Measurements from ENCODE around the gene SLC6A19.

Gene SLC6A19

DNA sequence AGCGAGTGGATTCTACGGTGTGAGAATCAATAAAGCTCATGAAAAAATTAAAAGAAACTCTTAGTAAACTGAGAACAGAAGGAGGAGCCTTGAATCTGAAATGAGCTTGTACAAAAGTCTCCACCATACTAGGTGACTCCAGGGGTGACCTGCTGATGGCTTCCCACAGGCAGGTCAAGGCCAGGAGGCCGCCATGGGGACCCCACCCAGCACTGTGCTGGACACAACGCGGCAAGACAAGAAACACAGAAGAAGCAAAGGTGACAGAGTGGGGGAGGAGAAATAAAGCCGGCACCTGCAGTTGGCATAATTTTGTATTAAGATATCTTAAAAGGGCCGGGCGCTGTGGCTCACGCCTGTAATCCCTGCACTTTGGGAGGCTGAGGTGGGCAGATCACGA lies 12.1 kb upstream of the SLC6A19 start:
- DNase-seq (ENCODE audit: low read depth) = no peak
- H3K4me3 ChIP-seq (ENCODE audit: low read depth, low read length) = no peak overlapping the region

DNA sequence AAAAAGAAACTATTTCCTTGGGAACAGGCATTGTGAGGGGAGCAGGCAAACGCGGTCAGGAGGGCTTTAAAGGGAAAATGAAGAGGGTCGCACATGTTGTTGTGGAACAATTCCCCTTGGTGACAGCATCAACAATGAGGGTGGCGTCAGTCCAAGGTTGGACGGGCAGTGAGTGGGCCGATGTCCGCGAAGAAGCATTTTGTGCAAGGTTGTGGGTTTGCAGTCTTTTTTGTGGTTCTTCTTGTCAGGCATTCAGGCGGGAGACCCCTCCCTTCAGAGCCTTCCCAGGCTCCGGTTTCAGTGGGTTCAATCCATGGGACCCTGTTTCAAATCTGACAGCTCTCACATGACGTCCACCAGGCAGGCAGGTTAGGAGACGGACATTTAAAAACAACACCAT lies 11.1 kb upstream of the SLC6A19 start:
- DNase-seq (ENCODE audit: low read depth) = no peak
- H3K4me3 ChIP-seq (ENCODE audit: low read depth, low read length) = no peak overlapping the region

DNA sequence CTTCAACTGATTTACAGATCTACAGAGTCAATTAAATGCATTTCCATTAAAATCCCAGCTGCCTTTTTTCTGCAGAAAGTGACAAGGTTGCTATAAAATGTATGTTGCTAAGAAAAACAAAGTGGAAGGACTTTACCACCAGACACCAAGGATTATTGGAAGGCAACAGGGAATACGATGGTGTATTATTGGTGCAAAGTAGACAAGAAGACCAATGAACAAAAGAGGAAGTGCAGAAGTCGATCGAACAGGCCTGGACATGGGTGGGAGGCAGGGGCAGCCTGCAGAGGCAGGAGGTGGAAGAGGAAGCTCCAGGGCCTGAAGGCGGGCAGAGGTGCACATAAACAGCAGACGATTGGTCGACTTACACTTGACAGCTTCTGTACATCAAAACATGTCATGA lies 10.6 kb upstream of the SLC6A19 start:
- H3K4me3 ChIP-seq (ENCODE audit: low read depth, low read length) = no peak overlapping the region
- DNase-seq (ENCODE audit: low read depth) = no peak

DNA sequence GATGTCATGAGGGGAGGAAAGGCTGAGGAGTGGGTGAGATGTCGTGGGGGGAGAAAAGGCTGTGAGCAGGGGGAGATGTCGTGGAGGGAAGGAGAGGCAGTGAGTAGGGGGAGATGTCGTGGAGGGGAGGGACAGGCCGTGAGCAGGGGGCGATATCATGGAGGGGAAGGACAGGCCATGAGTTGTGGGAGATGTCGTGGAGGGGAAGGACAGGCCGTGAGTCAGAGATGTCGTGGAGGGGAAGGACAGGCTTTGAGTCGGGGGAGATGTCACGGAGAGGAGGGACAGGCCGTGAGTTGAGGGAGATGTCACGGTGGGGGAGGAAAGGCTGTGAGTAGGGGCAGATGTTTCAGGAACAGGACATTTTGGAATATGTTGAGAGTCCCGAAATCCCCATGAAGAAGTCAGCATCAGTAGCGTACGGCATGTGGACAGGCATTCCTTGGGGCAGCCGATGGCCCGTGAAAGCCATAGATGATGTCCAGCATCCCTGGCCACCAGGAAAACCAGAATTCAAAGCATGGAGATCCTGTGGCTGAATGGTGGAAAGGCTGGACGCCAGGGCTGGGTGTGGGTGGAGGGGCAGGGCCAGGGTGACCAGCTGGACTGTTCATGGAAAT lies 8.3 kb upstream of the SLC6A19 start:
- DNase-seq (ENCODE audit: low read depth) = no peak
- H3K4me3 ChIP-seq (ENCODE audit: low read depth, low read length) = no peak overlapping the region

DNA sequence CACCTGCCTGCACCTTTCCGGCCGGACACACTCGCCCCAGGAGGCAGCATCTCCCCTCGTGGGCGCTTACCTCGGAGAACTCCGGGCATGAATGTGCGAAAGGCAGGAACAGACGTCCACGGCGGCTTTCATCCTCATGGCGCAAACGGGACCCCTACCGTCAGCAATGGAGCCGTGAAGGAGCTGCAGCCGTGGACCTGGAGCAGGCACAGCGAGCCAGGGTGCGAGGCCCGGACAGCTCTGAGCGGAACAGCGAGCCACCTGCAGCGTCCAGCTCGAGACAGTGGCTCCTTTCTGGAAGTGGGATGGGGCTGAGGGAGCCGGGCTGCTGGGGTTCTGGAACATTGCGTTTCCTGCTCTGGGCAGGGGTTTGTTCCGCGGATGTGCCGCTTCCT lies 7.8 kb upstream of the SLC6A19 start:
- H3K4me3 ChIP-seq (ENCODE audit: low read depth, low read length) = no peak overlapping the region
- DNase-seq (ENCODE audit: low read depth) = no peak

DNA sequence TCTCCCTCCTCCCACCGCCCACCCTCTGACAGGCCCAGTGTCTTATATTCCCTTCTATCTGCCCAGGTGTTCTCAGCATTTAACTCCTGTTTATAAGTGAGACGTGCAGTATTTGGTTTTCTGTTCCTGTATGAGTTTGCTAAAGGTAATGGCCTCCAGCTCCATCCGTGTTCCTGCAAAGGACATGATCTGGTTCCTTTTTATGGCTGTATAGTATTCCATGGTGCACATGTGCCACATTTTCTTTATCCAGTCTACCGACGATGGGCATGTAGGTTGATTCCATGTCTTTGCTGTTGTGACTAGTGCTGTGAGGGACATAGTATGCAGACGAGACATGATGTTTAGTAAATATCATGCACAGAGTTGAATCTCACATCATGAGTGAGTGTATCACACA lies 7.0 kb upstream of the SLC6A19 start:
- DNase-seq (ENCODE audit: low read depth) = no peak
- H3K4me3 ChIP-seq (ENCODE audit: low read depth, low read length) = no peak overlapping the region

DNA sequence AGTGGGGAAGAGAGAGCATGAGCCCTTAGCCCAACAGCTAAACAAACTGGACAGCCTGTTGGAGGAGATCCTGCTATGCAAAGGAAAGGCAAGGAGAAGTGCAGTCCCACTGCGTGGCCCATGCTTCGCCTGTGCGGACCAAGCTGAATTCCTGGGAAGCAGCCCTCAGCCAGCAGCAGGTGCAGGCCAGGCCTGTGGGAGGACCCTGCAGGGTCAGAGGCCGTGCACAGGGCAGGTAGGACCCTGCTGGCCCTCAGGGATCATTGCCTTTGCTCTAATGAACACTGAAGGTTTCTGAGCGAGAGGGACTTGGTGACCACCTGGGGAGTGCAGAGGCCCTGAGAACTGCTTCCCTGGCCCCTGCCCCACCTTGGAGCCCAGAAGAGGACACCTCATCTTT lies 6.0 kb upstream of the SLC6A19 start:
- no peak overlapping the region for H3K4me3 ChIP-seq (ENCODE audit: low read depth, low read length)
- no peak for DNase-seq (ENCODE audit: low read depth)

DNA sequence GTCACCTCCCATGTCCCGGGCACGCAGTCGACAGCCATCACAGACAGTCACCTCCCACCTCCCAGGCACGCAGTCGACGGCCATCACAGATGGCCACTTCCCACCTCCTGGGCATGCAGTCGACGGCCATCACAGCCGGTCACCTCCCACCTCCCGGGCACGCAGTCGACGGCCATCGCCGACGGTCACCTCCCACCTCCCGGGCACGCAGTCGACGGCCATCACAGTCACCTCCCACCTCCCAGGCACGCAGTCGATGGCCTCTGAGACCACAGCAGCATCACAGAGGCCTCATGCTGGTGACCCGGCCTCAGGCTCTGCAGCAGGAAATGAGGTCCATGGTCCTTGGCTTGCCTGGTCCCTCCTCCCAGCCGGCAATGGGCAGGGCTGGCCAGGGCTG lies 5.5 kb upstream of the SLC6A19 start:
- H3K4me3 ChIP-seq (ENCODE audit: low read depth, low read length) = no peak overlapping the region

DNA sequence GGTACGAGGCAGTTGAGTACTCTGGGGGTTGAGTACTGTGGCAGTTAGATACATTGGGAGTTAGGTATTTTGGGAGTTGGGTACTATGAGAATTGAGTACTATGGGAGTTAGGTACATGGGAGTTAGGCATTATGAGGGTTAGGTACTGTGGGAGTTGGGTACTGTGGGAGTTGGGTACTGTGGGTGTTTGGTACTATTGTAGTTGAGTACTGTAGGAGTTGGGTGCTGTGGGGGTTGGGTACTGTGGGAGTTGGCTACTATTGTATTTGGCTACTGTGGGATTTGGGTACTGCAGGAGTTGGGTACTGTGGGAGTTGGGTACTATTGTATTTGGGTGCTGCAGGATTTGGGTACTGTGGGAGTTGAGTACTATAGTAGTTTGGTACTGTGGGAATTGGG lies 4.8 kb upstream of the SLC6A19 start:
- no peak for DNase-seq (ENCODE audit: low read depth)

More for the DNA sequence above, 5.5 kb upstream of the SLC6A19 start:
- no peak for DNase-seq (ENCODE audit: low read depth)

DNA sequence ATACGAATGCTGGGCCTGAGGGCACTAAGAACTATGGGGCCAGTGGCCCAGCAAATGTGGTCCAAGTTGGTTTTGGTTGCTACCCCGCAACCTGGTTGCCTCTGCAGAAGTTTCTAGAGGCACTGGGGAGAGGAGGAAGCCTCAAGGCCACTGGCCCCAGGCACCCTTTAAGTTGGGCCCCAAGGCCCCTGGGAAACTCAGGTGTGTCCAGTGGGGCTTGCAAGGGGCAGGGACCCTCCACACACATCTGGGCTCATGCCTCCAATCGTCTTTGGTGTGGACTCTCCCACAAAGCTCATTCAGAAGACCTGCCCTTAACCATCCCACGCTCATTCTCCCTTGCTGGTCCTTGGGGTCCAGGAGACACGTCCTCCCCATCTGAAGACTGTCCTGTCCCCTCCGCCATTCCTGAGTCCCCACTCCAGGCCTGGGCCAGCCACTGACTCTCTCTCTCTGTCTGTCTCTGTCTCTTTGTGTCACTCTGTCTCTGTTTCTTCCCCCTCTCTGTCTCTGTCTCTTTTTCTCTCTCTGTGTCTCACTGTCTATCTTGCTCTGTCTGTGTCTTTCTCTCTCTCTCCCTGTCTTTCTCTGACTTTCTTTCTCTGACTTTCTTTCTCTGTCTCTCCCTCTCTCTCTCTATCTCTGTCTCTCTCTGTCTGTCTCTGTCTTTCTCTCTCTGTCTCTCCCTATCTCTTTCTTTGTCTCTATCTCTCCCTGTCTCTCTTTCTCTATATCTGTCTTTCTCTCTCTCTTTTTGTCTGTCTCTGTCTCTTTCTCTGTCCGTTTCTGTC lies 3.3 kb upstream of the SLC6A19 start:
- DNase-seq (ENCODE audit: low read depth) = no peak
- H3K4me3 ChIP-seq (ENCODE audit: low read depth, low read length) = no peak overlapping the region

More for the DNA sequence above, 4.8 kb upstream of the SLC6A19 start:
- H3K4me3 ChIP-seq (ENCODE audit: low read depth, low read length) = no peak overlapping the region

DNA sequence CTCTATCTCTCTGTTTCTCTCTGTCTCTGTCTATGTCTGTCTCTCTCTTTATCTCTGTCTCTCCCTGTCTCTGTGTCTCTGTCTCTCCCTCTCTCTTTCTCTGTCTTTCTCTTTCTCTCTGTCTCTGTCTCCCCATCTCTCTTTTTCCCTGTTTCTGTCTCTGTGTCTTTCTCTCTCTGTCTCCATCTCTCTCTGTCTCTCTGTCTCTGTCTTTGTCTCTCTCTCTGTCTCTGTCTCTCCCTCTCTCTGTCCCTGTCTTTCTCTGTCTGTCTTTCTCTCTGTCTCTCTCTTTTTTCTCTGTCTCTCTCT lies 2.1 kb upstream of the SLC6A19 start:
- no peak overlapping the region for H3K4me3 ChIP-seq (ENCODE audit: low read depth, low read length)
- no peak for DNase-seq (ENCODE audit: low read depth)

DNA sequence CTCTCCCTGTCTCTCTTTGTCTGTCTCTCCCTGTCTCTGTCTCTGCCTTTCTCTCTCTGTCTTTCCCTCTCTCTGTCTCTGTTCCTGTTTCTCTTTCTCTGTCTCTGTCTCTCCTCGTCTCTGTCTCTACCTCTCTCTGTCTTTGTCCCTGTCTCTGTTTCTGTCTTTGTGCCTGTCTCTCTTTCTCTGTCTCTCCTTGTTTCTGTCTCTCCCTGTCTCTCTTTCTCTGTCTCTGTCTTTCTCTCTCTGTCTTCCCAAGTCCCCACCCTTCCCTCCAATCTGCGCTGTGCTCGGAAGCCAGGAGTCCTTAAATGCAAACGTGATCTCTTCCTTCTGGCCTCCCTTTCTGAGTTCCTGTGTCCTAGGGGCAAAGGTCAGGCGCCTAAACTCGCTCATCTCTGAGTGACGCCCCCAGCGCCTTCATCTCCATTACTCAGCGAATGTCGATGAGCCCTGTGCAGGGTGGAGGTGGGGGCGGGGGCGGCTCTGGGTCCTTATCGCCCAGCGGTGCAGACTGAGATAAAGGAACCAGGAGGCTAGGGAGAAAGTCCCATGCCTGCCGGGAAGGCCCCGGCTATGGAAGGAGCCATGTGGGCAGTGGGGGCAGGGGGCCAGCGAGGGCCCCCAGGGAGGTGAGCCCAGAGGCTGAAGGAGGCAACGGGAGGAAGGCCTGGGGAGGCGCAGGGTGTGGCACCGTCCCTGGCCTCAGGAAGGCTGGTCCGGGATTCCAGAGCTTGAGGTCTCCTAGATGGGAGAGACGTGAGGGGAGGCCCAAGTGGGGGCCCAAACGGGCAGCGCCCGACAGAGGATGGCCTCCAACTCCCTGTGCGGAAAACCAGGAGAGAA lies 1.5 kb upstream of the SLC6A19 start:
- no peak for DNase-seq (ENCODE audit: low read depth)
- H3K4me3 ChIP-seq (ENCODE audit: low read depth, low read length) = no peak overlapping the region

DNA sequence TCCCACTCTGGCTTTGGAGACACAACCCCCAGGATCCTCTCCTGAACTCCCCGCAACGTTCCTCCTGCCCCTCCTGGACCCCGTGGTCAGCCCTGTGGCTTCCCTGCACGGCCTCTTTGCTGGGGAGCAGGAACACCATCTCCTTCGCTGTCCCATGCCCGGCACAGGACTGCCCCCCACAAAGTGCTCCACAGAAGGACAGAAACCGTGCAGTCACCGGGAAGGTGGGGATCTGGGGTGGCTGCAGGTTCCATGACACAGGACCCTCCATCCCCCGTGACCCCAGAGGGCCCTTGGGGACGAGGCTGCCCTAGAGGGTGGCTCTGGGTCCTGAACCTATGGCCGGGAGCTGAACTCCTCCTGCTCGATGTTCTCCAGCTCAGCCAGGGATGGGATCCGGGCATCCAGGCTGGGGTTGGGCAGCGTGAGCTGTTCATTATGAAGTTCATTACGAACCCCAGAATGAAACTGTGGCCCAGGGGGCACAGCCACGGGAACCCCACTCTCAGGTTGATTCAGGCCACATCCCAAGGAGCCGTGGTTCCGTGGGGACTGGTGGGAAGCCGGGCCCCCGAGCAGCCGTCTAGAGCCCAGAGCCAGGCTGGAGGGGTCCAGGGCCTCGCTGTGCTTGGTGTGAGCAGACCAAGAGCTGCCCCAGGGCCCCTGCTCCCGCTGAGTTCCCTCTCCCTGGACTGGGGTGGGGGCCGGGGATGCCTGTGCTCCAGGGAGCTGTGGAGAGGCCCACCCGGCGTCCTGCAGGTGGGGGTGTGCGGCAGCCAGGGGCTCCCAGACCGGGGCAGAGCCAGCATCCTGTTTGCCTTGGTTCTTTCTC lies 684 bp upstream of the SLC6A19 start:
- DNase-seq (ENCODE audit: low read depth) = no peak
- H3K4me3 ChIP-seq (ENCODE audit: low read depth, low read length) = no peak overlapping the region

DNA sequence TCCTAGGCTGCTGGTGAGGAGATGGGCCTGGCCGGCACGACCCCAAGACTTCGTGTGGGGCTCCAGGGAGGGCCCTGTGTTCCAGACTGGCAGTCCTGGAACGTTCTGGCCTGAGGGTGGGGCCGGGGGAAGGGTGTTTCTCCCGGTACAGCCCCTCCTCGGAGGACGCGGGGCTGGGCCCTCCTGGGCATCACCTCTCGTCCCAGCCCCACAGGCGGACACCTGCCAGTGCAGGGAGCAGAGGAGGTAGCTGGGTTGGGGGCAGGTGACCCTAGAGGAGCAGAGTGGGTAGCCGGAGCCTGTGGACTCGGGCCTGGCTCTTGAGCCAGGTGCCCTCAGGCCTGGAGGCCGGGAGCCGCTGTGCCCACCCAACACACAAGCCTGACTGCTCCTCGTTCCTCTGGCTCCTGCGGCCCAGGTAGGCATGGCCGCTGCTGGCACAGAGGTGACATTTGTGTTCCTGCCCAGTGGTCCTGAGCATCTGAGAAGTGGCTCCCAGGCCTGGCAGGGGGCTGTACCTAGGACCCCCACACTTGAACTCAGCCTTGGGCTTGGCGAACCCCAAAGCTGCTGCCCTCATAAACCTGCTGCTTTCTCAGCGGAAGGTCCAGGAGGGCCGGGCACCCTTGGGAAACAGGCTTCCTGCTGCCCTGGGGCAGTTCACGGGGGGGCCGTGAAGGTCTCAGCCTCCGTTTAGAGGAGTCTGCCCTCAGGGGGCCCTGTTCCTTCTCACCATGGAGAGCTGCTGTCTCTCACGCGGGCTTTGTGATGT lies 817 bp downstream of the SLC6A19 start:
- H3K4me3 ChIP-seq (ENCODE audit: low read depth, low read length) = no peak overlapping the region
- DNase-seq (ENCODE audit: low read depth) = no peak

DNA sequence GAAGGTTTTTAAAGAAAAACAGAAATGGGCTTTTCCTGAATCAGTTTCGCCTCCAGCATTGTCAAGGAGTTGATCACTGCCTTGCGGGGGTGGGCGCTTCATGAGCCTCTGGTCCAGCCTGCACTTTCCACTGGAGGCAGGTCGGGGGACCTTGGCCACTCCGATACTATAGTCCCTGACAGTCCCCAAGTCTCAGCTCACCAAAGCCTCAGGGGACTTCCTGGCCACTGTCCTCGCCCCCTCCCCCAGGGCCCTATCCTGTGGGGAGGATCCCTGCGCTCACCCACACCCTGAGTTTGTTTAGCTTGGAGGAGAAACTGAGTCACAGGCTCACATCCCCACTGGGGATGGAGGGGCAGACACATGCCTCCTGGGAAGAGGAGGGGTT lies 1.4 kb downstream of the SLC6A19 start:
- H3K4me3 ChIP-seq (ENCODE audit: low read depth, low read length) = no peak overlapping the region
- no peak for DNase-seq (ENCODE audit: low read depth)

DNA sequence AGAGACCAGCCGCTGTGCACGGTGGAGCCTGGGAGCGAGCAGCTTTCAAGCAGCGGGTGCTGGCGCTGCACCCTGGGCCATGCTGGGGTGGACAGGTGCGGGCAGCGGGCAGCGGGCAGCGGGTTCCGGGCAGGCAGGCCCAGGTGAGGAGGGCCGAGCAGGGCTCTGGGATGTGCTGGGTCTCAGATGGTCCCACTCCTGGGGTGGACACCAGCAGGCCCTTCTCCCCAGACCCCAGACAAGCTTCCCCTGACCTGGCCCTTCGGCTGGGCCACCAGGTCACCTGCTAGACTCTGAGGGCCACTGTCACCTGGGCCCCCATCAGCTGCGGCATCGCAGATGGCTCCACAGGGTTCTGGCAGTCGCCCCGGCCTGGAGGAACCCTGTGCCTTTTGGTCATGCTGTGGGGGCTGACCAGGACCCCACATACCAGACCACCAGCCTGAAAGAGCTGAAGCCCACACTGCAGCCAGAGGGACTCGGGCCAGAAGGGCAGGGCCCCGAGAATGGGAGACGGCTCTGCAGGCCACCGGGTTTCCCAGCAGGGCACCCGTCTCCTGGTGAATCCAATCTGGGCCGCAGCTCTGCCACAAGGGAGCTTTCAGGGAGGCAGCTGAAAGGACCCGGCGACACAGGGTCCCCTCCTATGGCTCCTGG lies 2.0 kb downstream of the SLC6A19 start:
- DNase-seq (ENCODE audit: low read depth) = no peak
- no peak overlapping the region for H3K4me3 ChIP-seq (ENCODE audit: low read depth, low read length)

DNA sequence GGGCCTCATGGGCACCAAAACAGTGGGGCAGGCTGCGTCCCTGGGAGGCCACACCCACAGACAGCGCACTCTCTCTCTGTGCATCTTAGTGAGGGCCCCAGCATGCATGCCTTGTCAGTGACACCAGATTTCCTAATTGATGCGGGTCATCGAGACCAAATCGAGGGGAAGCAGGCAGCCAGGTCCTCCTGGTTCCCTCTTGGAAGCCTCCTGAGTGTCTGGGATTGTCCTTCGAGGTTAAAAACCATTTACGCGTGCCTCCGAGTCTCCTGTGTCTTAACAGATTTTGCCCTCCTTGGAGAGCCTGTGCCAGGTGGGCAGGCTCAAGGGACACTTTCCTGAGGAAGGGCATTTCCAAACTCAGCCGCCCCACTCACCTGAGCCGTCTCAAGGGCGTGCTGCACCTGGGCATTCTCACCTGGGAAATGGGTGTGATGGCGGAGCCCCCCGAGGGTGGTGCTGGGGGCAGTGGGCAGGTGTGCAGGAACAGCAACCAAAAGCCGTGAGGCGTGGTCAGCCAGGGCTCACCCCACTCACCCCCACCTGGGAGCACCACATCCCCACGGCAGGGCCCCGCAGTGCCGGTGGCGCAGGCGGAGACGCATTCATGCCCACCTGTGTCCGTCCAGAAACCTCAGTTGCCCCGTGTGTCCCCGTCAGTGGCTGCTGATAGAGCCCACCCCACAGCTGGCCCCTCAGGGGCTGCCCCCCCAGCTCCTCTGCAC lies 2.7 kb downstream of the SLC6A19 start:
- DNase-seq (ENCODE audit: low read depth) = no peak
- H3K4me3 ChIP-seq (ENCODE audit: low read depth, low read length) = no peak overlapping the region

DNA sequence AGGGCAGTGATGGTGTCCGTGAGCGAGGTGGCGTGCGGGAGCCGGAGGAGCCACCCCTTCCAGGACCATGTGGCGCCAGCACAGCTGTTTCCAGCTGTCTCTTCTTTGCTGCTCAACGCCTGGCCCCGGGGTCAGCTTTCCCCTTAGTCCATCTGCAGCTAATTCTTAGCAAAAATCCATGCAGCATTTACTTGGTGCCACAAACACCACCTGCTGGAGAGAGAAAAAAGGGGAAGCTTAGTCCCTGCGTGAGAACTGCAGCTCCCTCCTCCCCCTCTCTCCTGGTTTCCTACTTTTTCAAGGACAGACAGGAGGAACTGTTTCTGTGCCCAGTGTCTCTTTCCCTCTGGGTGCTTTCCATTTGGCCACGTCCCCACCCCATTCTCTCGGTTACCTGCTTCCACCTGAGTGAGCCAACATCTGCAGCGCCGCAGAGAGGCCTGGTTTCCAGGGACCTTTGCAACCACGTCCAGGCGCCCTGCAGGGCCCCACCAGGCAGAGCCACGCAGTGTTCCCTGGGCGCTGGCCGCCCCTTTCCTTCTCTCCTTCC lies 3.4 kb downstream of the SLC6A19 start:
- no peak for DNase-seq (ENCODE audit: low read depth)
- H3K4me3 ChIP-seq (ENCODE audit: low read depth, low read length) = no peak overlapping the region

All from skeletal muscle cell (primary cell).